GM23338 (cell line): ENCODE measurements around the gene ATXN7L1.

ENCODE experiments used
- EZH2 ChIP-seq: fragments of 200-600 bp; sonication (generic); IDR thresholded peaks from one replicate; pipeline ENCODE4 v1.8.0; 2017; ENCODE audit warnings: antibody characterized with exemption, mild to moderate bottlenecking, low read depth; ENCODE audit not compliant: unreplicated experiment
- EZH2phosphoT487 ChIP-seq: fragments of 200-600 bp; sonication (generic); IDR thresholded peaks from one replicate; pipeline ENCODE4 v1.8.1; 2018; ENCODE audit warnings: antibody characterized with exemption; ENCODE audit not compliant: unreplicated experiment
- POLR2AphosphoS5 ChIP-seq: IDR thresholded peaks from 2 replicates; pipeline ENCODE4 v1.6.1; 2016; ENCODE audit warnings: antibody characterized with exemption, low read depth
- ZNF114 ChIP-seq: fragments of 250-450 bp; sonication (Bioruptor Pico); IDR thresholded peaks from 2 replicates; pipeline ENCODE4 v1.5.0; 2020; ENCODE audit warnings: mild to moderate bottlenecking, moderate library complexity
- ZNF331 ChIP-seq: fragments of 250-450 bp; sonication (Bioruptor Pico); IDR thresholded peaks from 2 replicates; pipeline ENCODE4 v1.5.0; 2020; ENCODE audit warnings: low read depth, mild to moderate bottlenecking, moderate library complexity
- TF ChIP-seq, protein P1 (sequence below), 2 experiments: fragments of 200-600 bp in 1 of 2; sonication (generic) in 1 of 2; conservative IDR thresholded peaks; 2 replicates each; pipeline versions ENCODE4 v1.5.1 to v1.6.1; 2016 to 2017; ENCODE audit warnings: antibody characterized with exemption in 2 of 2, low read depth in 2 of 2, mild to moderate bottlenecking in 2 of 2, moderate library complexity in 1 of 2

GRCh38 chr7:105808703-105809590 is 67.5 kb downstream of the ATXN7L1 start:
- TF ChIP-seq, protein P1, sequence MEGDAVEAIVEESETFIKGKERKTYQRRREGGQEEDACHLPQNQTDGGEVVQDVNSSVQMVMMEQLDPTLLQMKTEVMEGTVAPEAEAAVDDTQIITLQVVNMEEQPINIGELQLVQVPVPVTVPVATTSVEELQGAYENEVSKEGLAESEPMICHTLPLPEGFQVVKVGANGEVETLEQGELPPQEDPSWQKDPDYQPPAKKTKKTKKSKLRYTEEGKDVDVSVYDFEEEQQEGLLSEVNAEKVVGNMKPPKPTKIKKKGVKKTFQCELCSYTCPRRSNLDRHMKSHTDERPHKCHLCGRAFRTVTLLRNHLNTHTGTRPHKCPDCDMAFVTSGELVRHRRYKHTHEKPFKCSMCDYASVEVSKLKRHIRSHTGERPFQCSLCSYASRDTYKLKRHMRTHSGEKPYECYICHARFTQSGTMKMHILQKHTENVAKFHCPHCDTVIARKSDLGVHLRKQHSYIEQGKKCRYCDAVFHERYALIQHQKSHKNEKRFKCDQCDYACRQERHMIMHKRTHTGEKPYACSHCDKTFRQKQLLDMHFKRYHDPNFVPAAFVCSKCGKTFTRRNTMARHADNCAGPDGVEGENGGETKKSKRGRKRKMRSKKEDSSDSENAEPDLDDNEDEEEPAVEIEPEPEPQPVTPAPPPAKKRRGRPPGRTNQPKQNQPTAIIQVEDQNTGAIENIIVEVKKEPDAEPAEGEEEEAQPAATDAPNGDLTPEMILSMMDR (conservative IDR thresholded peaks at IDR 0.05; ENCODE audit: low read depth in 2 of 2), result no peak
- TF ChIP-seq POLR2AphosphoS5 (no peak), EZH2 (no peak), EZH2phosphoT487 (no peak), ZNF114 (CRISPR knock-in tag) (no peak), ZNF331 (CRISPR knock-in tag) (no peak)
